ENCODE data around the gene FYB2. TPM values are rescaled to one million over a fixed set of nuclear protein-coding genes. Genes with fewer than 3 reads are reported as not detected.

The FYB2 gene
- total and polyA plus RNA-seq, 8 donors = 0.44 to 6.3 (median 1.5) TPM

- H3K36me3 ChIP-seq = no peaks in the 10 kb centered on the region
- peaks cover 0 to 13% (median 6%) of the 10 kb centered on the region in 3 donors for H3K4me1 ChIP-seq
- TF ChIP-seq, protein P1, sequence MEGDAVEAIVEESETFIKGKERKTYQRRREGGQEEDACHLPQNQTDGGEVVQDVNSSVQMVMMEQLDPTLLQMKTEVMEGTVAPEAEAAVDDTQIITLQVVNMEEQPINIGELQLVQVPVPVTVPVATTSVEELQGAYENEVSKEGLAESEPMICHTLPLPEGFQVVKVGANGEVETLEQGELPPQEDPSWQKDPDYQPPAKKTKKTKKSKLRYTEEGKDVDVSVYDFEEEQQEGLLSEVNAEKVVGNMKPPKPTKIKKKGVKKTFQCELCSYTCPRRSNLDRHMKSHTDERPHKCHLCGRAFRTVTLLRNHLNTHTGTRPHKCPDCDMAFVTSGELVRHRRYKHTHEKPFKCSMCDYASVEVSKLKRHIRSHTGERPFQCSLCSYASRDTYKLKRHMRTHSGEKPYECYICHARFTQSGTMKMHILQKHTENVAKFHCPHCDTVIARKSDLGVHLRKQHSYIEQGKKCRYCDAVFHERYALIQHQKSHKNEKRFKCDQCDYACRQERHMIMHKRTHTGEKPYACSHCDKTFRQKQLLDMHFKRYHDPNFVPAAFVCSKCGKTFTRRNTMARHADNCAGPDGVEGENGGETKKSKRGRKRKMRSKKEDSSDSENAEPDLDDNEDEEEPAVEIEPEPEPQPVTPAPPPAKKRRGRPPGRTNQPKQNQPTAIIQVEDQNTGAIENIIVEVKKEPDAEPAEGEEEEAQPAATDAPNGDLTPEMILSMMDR (IDR thresholded peaks at IDR 0.05) = no peak
- DNase-seq (no peak), ATAC-seq (no peak), FAIRE-seq (no peak)
- intact Hi-C loops (cut with DNase I) = no loop called here
- no peaks in the 10 kb centered on the region for H3K27me3 ChIP-seq
- 73 to 93% methylated on average over 2 of the region's 2 CpGs for WGBS, 2 donors
- no peak overlapping the region for H3K27ac ChIP-seq
- H3K4me3 ChIP-seq = no peak overlapping the region
- no peaks in the 10 kb centered on the region for H3K9me3 ChIP-seq
These were observed 5.1 kb upstream of the FYB2 start for GRCh38 chr1:56824271-56824670.

- no peaks in the 10 kb centered on the region for H3K36me3 ChIP-seq
- DNase-seq = peak in 2 of 6 donors; percentile 33 to 47
- H3K4me1 ChIP-seq = peaks cover 0 to 20% (median 13%) of the 10 kb centered on the region in 3 donors
- H3K9me3 ChIP-seq = no peaks in the 10 kb centered on the region
- intact Hi-C loops (cut with DNase I) = no loop called here
- no peak overlapping the region for H3K4me3 ChIP-seq
- TF ChIP-seq, protein P1 (IDR thresholded peaks at IDR 0.05) = no peak
- no peaks in the 10 kb centered on the region for H3K27me3 ChIP-seq
- peak; percentile 48 to 67 (median 64) for ATAC-seq
- H3K27ac ChIP-seq = peak overlapping the region in 2 of 4 donors; percentile 29 to 55
- no peak for FAIRE-seq
- 0% methylated on average over 1 of the region's 1 CpG for WGBS, 2 donors
These were observed 2.2 kb upstream of the FYB2 start for GRCh38 chr1:56821462-56821797.

DNA sequence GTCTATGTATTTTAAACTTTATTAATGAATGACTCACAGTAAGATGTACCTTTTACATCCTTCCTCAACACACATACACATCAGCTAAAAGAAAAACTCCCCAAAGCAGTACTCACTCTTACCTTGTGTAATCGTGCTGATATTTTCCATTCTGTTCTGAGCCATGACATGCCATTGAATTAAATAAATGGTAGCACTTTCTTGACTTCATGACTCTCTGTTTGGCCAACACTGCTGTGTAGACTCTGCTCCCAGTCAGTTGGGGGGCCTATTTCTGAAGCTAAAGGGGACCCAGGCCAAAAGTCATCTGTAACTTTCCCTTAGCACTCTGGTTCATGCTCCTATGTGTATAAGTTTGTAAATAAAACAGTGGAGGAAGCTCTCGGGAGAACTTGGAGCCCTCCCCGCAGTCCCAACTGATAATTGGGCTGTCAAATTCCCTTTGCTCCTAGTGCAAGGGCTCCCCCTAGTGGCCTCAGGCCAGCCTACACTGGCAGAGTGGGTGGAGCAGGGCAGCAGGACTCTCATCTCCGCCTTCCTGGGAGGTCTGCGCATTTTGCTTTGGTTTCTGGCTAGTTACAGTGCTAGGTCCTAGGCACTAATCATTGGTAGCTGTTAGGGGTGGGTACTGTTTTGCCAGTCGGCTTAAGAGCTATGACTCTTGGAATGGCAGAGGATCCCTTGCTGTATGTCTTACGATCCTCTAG is 1.7 kb upstream of the FYB2 start:
- TF ChIP-seq, protein P1 (IDR thresholded peaks at IDR 0.05) = peak; percentile 75 to 95 (median 90)
- H3K4me3 ChIP-seq = no peak overlapping the region
- peak overlapping the region in 2 of 4 donors; percentile 29 to 55 for H3K27ac ChIP-seq
- ATAC-seq (peak; percentile 67 to 80 (median 78)), FAIRE-seq (no peak), DNase-seq (peak; percentile 74 to 96 (median 86))
- intact Hi-C loops (cut with DNase I) = no loop called here
- H3K9me3 ChIP-seq = no peaks in the 10 kb centered on the region
- peaks cover 0 to 20% (median 13%) of the 10 kb centered on the region in 3 donors for H3K4me1 ChIP-seq
- H3K27me3 ChIP-seq = no peaks in the 10 kb centered on the region
- 11 to 17% methylated on average over 7 of the region's 7 CpGs for WGBS, 2 donors
- no peaks in the 10 kb centered on the region for H3K36me3 ChIP-seq

DNA sequence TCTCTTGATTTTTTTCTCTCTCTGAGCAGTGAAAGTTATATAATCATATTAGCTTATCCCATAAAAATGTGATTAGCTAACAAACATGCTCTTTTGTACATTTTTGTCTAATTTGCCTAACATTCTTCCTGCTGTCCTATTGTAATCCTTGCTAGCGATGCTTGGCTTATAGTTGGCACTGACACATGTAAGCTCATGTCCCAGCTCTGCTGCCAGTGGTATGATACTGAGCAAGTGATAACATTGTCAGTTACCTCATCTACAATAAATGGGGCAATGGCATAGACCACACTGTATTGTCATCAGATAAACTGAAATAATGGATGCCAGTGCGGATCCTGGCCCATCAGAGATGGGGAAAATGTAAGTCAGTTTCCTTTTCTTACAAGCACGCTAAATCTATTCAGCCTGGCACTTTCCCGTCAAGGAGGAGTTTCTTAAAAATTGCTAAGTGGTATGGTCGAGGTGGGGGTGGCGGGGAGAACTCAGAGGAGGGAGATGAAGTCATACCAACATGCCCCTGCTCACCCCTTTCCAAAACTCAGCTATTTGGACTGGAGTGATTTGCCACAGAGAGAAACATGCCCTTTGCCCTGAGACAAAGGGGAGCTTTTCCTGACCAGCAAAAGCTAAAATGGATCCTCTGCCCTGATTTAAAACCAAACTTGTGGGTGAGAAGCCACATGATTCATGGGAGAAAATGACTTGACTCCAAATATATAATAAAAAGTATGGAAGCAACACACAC is 1.3 kb downstream of the FYB2 start:
- FAIRE-seq = no peak
- peaks cover 0 to 20% (median 13%) of the 10 kb centered on the region in 3 donors for H3K4me1 ChIP-seq
- H3K36me3 ChIP-seq = no peaks in the 10 kb centered on the region
- ATAC-seq = no peak
- no peak for DNase-seq
- no peaks in the 10 kb centered on the region for H3K9me3 ChIP-seq
- no peak overlapping the region for H3K4me3 ChIP-seq
- intact Hi-C loops (cut with DNase I) = no loop called here
- no peaks in the 10 kb centered on the region for H3K27me3 ChIP-seq
- TF ChIP-seq, protein P1 (IDR thresholded peaks at IDR 0.05) = no peak
- WGBS, 2 donors = 88 to 93% methylated on average over 6 of the region's 6 CpGs
- H3K27ac ChIP-seq = no peak overlapping the region

- FAIRE-seq = no peak
- ATAC-seq = no peak
- H3K36me3 ChIP-seq = no peaks in the 10 kb centered on the region
These were observed 2.3 kb downstream of the FYB2 start for GRCh38 chr1:56816909-56817308.

More at GRCh38 chr1:56816909-56817308, 2.3 kb downstream of the FYB2 start:
- WGBS, 2 donors = 74 to 86% methylated on average over 4 of the region's 4 CpGs
- no peak for DNase-seq
- H3K4me3 ChIP-seq = no peak overlapping the region
- intact Hi-C loops (cut with DNase I) = no loop called here
- TF ChIP-seq, protein P1 (IDR thresholded peaks at IDR 0.05) = no peak
- H3K27ac ChIP-seq = no peak overlapping the region
- no peaks in the 10 kb centered on the region for H3K9me3 ChIP-seq
- peaks cover 0 to 20% (median 13%) of the 10 kb centered on the region in 3 donors for H3K4me1 ChIP-seq
- no peaks in the 10 kb centered on the region for H3K27me3 ChIP-seq
